ENCODE measurements around the gene SLC44A4.
"Not testable (repeated sequence)": the region's sequence is repeated elsewhere in the genome, so short reads cannot be mapped to it uniquely, and the experiment has no call there.

SLC44A4 gene

DNA sequence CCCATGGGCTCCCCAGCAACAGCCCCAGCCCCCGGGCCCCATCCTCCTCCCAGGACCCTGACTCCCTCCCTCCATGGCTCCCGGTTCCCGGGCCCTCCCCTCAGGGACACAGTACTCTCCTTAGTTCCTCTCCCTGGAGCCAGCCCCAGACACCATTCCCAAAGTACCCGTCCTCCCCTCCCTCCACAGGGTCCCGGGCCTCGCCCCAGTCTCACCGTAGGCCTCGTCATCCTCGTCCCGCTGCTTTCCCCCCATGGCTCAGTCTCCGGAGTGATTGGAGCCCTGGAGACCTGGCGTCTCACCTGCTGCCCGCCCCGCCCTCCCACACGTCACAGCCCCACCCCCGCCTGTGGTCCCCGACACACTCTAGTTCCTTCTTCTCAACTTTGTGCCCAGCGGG, at the start of gene SLC44A4:
Gene SLC44A4, minus strand, starts transcription at position 272 of the 400 bp plus-strand sequence. Its CDS starts 17 bp downstream, at position 255.
- DNase-seq = no peak

DNA sequence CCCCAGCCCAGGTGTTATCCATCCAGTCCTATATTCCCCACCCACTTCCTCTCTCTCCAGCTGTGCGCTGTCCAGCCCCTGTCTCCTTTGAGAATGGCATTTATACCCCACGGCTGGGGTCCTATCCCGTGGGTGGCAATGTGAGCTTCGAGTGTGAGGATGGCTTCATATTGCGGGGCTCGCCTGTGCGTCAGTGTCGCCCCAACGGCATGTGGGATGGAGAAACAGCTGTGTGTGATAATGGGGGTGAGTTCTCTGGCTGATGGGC, 49.8 kb upstream of the SLC44A4 start:
- no peak for DNase-seq

DNA sequence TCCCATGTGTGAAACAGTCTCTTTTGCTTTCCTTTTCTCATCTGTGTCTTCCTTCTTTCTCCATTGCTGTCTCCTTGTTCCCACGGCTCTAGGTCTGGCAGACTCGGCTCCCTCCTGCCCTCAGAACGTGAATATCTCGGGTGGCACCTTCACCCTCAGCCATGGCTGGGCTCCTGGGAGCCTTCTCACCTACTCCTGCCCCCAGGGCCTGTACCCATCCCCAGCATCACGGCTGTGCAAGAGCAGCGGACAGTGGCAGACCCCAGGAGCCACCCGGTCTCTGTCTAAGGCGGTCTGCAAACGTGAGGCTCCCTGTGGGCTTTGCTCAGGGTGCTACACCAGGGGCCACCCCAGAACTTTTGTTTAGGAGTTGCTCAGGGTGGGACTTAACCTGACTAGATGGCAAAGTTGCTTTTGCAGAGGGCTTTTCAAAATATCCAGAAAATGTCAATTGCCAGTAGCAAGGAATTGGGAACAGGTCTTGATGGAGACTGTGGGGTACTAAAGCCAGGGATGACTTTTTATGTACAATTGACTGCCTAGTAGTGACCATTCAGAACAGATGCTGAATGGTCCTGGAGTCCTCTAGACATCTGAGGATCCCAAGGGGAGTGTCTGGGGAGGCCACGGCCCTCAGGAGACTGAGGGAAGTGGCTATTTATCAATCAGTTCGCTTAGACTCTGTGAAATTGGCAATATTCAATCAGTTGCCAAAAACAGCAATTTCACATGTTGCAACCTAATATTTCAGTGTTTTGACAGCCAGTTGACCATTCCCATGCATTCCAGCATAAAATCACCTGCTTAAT, 49.3 kb upstream of the SLC44A4 start:
- DNase-seq = no peak

DNA sequence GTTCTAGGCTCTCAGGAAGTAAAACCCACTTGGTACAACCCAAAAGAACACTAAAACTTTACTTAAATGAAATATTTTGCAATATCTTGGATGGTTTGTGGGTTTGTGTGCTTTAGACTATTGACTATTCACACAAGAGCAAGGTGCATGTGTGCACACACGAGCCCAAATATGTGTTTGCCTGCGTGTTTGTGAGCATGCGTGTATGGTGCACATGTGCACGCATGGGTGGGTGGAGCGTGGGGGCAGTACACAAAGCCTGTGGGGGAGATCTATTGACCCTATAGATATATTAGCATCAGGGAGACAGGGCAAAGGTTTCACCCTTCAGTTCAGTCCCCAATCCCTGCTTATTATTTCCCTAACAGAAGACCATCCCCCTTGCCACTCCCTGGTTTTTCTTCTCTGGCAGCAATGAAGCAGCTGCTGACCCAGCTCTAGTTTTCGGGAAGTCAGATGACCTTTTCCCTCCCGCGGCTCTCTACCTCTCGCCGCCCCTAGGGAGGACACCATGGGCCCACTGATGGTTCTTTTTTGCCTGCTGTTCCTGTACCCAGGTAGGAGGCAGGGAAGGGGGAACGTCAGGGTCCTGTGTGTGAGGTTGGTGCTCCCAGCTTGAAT, 48.6 kb upstream of the SLC44A4 start, which contains the start of gene C2:
Gene C2, plus strand, starts transcription at position 476 of the 621 bp plus-strand sequence. Its CDS starts 36 bp downstream, at position 512.
- no peak for DNase-seq

DNA sequence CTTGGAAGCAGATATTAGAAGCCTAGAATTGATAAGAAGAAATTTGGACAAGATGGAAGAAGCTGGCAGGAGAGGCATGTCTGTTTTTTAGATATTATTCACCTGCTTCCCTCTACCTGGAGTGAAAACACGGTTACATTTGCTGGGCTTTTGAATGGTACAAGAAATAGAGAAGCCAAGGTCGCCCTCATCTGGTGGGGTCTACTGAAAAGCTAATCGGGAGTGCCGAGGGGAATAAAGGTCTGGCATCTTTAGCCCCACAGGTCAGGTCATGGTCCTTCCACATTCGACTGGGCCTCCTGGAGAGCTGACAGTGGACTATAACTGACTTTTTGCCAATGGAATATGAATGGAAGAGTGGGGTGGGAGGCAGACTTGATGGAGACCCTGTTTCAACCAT, 44.1 kb upstream of the SLC44A4 start:
- DNase-seq = no peak

DNA sequence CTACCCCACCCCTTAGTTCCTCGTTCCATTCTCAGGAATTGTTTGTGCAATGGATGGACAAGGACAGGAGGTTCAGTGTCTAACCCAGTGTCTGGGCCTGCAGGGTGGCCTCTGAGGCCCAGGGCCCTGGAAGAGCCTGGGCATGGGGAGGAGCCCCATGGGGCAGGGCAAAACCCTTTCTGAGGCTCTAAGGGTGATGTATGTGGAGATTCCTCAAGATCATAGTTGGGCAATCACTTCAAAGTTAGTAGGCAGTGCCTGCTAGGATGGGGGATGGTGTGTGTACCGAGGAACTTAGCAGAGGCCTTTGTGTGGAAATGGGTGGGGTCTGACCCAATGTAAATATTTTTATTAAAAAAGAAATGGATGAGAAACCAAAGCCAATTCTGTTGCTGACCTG, 42.0 kb upstream of the SLC44A4 start:
- DNase-seq = peak; percentile 90

DNA sequence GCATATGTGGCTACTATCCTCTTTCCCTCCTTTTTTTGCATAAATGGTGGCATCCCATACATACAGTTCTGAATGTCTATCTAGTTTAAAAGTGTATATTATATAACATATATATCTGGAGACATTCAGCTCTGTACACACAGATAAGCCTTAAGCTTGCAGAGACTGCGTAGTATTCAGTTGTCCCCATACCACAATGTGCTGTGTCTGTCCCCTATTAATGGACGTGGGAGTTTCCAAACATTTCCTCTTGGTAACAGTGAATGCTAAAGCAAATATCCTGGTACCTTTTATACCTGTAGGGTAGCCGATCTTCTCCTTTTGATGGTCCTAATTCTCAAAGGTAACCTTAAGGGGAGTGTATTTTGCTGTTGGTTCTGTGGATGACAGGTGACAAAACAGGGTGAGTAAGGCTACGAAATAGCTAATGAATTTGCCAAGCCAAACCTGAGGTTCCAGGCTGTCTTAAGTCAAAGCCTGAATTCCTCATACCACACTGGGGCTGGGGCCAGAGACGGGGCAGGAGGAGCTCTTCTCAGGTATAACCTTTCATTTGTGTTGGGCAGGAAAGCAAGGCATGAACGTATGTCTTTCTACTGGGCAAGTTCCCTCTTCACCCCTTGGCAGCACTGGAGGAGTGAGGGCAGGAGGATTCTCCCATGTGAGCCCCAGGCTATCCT, 41.0 kb upstream of the SLC44A4 start:
- no peak for DNase-seq

DNA sequence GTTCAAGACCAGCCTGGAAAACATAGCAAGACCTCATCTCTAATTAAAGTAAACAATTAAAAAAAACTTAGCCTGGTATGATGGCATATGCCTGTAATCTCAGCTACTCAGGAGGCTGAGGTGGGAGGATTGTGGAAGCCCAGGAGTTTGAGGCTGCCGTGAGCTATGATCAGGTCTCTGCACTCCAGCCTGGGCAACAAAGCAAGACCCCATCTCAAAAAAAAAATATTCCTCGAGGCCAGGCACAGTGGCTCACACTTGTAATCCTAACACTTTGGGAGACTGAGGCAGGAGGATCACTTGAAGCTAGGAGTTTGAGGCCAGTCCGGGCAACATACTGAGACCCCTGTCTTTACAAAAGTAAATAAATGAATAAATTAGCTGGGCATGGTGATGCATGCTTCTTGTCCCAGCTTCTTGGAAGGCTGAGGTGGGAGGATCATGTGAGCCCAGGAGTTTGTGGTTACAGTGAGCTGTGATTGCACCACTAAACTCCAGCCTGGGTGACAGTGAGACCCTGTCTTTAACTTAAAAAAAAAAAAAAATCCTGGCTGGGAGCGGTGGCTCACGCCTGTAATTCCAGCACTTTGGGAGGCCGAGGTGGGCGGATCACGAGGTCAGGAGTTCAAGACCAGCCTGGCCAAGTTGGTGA, 39.4 kb upstream of the SLC44A4 start:
- peak; percentile 48 for DNase-seq

DNA sequence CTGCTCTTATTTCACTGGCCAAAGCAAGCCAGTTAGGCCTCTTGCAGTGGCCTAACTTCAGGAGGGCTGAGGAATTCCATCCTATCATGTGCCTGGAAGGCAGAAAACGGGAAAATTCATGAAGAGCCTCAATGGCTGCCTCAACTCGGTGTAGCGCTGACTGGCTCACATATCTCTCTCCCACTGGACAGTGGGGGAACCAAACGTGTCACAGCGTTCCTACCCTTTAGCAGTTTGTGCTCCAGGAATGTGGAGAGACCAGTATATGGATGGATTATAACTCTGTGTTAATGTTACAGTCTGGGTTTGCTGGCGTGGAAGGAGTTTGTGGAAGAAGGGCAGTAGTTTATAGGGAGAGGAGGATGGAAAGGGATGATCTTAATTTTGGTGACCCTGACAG, 37.0 kb upstream of the SLC44A4 start:
- DNase-seq = no peak

DNA sequence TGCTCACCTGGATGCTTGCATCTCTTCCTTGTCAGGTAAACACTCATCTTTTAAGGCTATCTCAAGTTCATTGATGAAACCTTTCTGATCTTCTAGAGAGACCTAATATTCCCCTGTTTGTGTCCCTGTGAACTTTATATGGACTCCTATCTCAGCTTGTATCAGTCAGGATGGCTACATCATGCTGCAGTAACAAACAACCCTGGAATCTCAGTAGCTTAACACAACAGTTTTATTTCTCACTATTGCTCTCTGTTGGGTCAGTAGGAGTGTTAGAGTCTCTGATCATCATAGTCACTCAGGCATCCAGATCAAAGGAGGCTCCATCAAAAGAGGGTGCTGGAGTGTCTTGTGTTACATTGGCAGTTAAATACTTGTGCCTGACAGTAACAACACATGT, 36.6 kb upstream of the SLC44A4 start:
- DNase-seq = no peak

DNA sequence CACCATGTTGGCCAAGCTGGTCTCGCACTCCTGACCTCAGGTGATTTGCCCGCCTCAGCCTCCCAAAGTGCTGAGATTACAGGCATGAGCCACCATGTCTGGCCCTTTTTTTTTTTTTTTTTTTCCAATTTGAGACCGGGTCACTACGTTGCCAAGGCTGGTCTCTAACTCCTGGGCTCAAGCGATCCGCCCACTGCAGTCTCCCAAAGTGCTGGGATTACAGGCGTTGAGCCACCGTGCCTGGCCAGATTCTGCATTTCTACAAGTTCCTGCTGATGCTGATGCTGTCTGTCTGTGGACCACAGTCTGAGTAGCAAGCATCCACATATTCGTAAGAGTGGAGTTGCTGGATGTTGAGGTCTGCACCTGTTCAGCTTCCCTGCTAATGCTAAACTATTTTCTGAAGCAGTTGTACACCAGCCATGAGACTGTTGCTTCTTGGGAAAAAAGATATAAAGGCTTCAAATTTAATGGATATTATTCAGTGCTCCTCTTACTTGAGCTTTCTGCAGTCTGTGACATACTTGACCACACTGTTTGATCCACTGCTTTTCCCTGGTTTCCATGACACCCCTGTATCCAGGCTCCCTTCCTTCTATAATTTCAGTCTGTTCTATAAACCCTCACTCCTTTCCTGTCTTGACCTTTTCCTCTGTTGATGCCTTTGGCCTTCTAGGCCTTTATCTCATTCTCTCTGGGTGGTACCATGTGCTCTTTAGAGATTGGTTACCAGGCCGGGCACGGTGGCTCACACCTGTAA, 33.2 kb upstream of the SLC44A4 start:
- DNase-seq = no peak

DNA sequence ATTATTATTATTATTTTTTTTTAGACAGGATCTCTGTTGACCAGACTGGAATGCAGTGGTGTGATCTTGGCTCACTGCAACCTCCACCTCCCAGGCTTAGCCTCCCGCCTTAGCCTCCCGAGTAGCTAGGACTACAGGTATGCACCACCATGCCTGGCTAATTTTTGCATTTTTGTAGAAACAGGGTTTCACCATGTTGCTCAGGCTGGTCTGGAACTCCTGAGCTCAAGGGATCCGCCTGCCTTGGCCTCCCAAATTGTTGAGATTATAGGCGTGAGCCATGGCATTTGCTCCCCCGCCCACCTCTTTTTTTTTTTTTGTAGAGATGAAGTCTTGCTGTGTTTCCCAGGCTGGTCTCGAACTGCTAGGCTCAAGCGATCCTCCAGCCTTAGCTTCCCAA, 30.5 kb upstream of the SLC44A4 start:
- DNase-seq = not testable (repeated sequence)

DNA sequence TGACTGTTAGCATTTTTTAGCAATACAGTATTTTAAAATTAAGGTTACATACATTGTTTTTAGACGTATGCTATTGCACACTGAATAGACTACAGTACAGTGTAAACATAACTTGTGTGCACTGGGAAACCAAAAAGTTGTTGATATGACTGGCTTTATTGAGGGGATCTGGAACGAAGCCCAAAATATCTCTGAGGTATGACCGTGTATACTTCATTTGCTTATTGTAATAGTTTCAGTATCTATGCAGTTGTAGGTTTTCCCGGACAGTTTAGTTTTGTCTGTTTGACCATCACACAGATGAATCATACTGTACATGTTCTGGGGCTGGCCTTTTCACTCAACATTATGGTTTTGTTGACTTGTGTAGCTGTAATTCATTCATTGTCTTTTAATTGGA, 30.0 kb upstream of the SLC44A4 start:
- peak; percentile 87 for DNase-seq

DNA sequence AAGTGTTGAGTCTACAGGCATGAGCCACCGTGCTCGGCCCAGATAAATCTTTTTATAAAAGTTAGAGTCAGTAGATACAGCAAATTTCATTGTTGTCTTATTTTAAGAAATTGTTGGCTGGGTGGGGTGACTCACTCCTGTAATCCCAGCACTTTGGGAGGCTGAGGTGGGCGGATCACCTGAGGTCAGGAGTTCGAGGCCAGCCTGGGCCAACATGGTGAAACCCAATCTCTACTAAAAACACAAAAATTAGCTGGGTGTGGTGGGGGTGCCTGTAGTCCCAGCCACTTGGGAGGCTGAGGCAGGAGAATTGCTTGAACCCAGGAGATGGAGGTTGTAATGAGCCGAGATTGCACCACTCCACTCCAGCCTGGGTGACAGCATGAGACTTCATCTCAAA, 29.5 kb upstream of the SLC44A4 start:
- DNase-seq = not testable (repeated sequence)

DNA sequence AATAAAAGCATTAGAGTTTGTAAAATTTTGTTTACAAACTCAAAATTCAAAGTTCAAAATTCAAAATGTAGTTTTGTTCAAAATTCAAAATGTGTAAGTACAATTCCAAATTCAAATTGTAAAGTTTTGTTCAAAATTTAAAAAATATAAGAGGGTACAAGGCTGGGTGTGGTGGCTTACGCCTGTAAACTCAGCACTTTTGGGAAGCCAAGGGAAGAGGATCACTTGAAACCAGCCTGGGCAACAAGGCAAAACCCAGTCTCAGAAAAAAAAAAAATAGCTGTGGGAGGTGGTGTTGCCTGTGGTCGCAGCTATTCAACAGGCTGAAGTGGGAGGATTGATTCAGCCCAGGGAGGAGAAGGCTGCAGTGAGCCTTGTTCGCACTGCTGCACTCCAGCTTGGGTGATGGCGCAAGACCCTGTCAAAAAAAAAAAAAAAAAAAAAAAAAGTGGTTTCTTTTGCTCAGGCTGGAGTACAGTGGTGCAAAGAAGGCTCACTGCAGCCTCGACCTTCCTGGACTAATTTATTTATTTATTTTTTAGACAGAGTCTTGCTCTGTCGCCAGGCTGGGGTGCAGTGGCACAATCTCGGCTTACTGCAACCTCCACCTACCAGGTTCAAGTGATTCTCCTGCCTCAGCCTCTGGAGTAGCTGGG, 28.5 kb upstream of the SLC44A4 start:
- peak; percentile 91 for DNase-seq

DNA sequence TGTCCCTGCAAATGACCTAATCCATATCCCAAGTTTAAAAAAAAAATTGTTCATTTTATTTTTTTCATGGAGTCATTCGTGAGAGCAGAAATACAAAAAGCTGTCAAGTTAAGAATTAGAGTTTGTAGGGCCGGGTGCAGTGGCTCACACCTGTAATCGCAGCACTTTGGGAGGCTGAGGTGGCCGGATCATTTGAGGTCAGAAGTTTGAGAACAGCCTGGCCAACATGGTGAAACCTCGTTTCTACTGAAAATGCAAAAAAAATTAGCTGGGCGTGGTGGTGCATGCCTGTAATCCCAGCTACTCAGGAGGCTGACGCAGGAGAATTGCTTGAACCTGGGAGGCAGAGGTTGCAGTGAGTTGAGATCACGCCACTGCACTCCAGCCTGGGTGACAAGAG, 27.9 kb upstream of the SLC44A4 start:
- not testable (repeated sequence) for DNase-seq

DNA sequence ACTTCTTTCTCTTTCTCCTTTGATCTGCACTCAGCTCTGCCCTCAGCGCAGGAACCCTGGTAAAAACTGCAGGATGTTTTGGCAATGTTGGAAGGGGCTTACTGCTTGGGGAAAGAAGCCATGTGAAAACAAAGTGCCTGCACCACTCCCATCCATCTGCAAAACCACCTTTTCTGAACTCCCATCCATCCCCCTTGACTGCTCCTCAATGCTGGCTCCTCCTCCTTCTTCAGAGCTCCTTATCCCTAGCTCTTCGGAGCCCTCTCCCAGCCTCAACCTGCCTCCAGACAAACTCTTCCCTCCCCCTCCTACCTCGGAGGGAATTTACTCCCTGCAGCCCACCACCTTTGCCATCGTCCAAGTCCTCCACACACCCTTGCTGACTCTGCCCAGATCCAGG, 27.3 kb upstream of the SLC44A4 start:
- DNase-seq = no peak

DNA sequence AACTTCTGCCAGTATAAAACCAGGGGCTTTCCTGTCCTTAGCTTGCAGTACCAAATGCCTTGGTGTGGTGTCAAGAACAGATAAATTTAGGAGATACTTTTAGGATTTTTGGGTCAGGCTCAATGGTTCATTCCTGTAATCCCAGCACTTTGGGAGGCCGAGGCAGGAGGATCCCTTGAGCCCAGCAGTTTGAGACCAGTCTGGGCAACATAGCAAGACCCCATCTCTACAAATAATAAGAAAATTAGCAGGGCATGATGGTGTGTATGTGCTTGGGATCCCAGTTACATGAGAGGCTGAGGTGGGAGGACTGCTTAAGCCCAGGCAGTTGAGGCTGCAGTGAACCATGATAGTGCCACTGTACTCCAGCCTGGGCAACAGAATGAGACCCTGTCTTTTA, 26.2 kb upstream of the SLC44A4 start:
- no peak for DNase-seq

DNA sequence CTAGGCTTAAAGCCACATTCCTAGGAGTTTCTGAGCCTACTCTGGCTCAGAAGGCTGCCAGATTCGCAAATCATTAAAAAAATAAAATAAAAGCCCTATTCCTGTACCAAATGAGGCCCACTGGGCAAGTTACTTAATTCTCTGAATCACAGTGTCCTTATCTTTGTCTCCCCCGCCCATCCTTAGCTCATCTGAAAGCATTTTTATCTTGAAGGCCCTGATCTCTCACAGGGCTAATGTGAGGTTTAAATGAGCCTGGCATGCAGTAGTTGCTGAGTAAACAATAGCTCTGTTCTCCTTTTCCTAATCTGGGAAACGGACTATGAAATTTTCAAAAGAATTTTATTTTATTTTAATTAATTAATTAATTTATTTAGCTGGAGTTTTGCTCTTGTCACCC, 25.2 kb upstream of the SLC44A4 start:
- DNase-seq = no peak

DNA sequence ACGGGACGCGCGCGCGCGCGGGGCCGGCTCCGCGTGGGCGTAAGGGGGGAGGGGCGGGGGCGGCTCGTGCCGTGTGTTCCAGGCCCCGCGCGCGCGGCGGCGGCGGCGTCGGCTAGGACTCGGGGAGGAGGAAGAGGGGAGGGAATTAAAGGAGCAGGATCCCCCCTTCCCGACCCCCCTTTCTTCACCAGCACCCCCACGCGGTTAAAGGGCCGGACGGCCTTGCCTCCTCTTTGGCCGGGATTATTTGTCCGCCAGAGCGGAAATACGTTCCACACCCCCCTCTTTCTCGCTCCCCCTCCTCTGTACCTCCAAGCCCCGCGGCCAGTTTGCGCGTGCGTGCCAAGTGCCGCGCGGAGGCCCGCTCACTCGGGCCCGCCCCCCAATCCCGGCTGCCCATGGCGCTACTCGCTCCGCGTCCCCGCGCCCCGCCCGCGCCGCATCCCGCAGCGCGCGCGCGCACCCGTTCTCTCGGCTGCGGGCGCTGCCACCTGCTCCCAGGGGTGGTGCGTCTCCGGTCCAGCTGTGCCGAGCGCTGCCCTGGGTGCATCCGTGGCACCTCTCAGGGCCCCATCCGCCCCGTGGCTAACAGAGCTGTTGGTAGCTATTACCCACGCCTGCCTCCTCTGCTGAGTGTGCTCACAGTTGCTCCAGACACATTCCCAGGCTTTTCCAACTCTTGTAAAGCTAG, 23.3 kb upstream of the SLC44A4 start, which contains the start of gene ZBTB12:
Gene ZBTB12, minus strand, starts transcription at position 134 of the 691 bp plus-strand sequence. CDS start 781 bp downstream, outside the sequence.
- peak; percentile 46 for DNase-seq

DNA sequence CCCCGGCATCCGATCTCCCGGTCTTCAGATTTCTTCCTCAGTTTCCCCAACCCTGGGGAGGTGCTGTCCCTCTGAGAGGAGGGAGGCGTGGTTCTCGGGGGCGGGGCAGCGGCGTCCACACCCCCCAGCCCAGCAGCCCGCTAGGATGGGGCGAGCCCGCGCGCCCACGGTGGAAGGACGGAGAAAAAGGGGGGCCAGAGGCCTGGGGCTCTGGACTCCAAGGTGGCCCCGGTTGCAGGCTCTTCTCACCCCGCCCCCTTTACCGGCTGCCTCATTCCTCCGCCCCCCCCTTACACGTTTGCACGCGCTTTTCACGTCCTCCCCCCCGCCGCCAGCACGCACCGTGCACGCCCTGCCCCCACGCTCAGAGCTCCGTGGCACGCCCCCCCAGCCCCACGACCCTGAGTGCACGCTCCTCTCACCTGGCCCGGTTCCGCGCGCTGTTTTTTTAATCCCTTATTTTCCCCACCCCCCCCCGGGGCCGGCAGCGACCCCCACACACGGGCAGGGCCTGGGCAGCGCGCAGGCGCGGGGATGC, 22.7 kb upstream of the SLC44A4 start:
- no peak for DNase-seq
